Measurements from ENCODE around the gene GLIS2. TPM values are rescaled to one million over a fixed set of nuclear protein-coding genes. Genes with fewer than 3 reads are reported as not detected.

The GLIS2 gene
- total and polyA plus RNA-seq, 5 donors from 2014 or later = 0.03 TPM; not detected in 4

DNA sequence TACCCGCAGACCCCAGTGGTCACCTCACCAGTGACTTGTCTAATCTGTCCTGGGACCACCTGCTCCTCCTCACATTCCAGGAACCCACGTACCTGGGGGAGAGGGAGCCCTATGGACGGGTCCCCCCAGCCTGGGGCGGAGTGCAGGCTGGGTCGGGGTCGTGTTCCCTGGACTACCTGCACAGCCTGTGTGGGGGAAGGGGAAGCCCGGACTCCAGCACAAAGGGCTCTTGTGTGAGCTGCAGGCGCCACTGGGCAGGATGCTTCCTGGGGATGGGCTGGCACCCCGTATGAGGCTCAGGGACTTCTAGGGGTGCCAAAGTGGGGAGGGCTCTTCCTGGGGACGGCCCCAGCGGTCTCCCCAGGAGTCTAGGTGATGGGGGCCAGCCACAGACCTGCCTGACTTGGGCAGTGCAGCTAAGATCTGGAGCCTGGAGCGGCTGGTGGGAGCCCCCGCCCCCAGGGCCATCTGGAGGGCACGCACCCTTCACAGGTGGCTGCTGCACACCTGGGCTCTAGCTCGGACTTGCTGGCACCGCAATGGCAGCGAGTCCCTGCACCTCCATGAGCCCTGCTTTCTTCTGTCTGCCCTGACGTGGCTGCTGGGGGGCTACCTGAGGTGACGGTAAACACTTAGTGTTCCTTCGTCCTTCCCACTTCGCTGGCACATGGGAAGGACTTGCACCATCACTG lies 63.3 kb downstream of the GLIS2 start:
- Histone ChIP-seq H3K27me3 (ENCODE audit: control insufficient read depth, insufficient read depth, low read length) (no peaks in the 10 kb centered on the region), H3K27ac (ENCODE audit: insufficient read depth, low read length, poor library complexity, severe bottlenecking) (no peak overlapping the region), H3K4me3 (ENCODE audit: low read depth, low read length) (no peak overlapping the region), H3K4me1 (ENCODE audit: control insufficient read depth, insufficient read depth, low read length, poor library complexity, severe bottlenecking) (peaks cover 14% of the 10 kb centered on the region), H3K36me3 (ENCODE audit: control insufficient read depth, insufficient read depth, low read length) (peaks cover 33% of the 10 kb centered on the region), H3K9me3 (ENCODE audit: control insufficient read depth in 2 of 2, low read length in 2 of 2) (no peaks in the 10 kb centered on the region)
- Mint-ChIP-seq H3K36me3 (no peaks in the 10 kb centered on the region), H3K27ac (peak overlapping the region in 1 of 3 donors; percentile 7), H3K4me3 (peak overlapping the region in 2 of 4 donors; percentile 15 to 58), H3K9me3 (peaks cover 0 to 3% (median 0%) of the 10 kb centered on the region in 7 donors), H3K27me3 (no peaks in the 10 kb centered on the region), H3K4me1 (peaks cover 0 to 17% (median 3%) of the 10 kb centered on the region in 4 donors)
- no peak for DNase-seq
- no peak for ATAC-seq (ENCODE audit: low read depth in 2 of 2)

DNA sequence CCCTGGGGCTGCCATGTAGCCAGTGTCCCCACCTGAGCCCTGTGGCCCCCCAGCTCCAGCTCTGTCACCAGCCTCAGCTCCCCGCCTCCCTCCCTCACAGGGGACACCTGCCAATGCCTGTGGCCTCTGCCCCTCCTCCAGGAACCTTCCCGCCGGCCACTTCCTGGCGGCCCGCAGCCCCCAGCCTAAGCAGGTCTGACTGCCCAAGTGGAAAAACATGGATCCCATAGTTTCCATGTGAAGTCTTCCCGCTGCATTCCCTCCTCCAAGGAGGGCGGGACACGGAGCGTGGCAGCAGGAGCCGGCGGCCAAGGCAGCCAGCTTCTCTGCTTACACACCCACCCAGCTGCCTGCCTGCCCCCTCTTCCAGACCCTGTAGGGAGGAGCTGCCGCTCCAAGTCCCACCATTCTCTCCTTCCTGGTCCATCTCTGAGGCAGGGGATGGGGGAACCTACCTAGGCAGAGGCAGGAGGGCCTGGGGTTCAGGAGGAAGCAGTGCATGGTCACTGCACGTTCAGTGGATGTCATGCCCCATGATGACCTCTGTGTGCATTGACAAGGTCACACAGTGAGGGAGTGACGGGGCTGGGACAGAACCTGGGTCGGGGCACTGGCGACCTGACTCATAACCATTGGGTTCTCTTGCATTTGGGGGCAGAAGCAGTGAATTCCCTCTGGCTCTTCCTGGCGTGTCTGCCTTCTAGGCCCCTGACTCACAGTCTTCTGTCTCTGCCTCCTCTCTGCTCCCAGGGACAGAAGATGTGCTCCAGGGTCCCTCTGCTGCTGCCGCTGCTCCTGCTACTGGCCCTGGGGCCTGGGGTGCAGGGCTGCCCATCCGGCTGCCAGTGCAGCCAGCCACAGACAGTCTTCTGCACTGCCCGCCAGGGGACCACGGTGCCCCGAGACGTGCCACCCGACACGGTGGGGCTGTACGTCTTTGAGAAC lies 64.5 kb downstream of the GLIS2 start:
- H3K27ac ChIP-seq (ENCODE audit: insufficient read depth, low read length, poor library complexity, severe bottlenecking) = no peak overlapping the region
- Mint-ChIP-seq H3K4me3 (peak overlapping the region in 1 of 4 donors; percentile 38), H3K9me3 (peaks cover 0 to 3% (median 0%) of the 10 kb centered on the region in 7 donors), H3K36me3 (no peaks in the 10 kb centered on the region), H3K27ac (no peak overlapping the region), H3K4me1 (peaks cover 0 to 12% (median 2%) of the 10 kb centered on the region in 4 donors), H3K27me3 (no peaks in the 10 kb centered on the region)
- DNase-seq (no peak), ATAC-seq (ENCODE audit: low read depth in 2 of 2) (no peak)
- H3K36me3 ChIP-seq (ENCODE audit: control insufficient read depth, insufficient read depth, low read length) = peaks cover 39% of the 10 kb centered on the region
- H3K27me3 ChIP-seq (ENCODE audit: control insufficient read depth, insufficient read depth, low read length) = no peaks in the 10 kb centered on the region
- H3K4me3 ChIP-seq (ENCODE audit: low read depth, low read length) = no peak overlapping the region
- H3K9me3 ChIP-seq (ENCODE audit: control insufficient read depth in 2 of 2, low read length in 2 of 2) = no peaks in the 10 kb centered on the region
- peaks cover 3% of the 10 kb centered on the region for H3K4me1 ChIP-seq (ENCODE audit: control insufficient read depth, insufficient read depth, low read length, poor library complexity, severe bottlenecking)

DNA sequence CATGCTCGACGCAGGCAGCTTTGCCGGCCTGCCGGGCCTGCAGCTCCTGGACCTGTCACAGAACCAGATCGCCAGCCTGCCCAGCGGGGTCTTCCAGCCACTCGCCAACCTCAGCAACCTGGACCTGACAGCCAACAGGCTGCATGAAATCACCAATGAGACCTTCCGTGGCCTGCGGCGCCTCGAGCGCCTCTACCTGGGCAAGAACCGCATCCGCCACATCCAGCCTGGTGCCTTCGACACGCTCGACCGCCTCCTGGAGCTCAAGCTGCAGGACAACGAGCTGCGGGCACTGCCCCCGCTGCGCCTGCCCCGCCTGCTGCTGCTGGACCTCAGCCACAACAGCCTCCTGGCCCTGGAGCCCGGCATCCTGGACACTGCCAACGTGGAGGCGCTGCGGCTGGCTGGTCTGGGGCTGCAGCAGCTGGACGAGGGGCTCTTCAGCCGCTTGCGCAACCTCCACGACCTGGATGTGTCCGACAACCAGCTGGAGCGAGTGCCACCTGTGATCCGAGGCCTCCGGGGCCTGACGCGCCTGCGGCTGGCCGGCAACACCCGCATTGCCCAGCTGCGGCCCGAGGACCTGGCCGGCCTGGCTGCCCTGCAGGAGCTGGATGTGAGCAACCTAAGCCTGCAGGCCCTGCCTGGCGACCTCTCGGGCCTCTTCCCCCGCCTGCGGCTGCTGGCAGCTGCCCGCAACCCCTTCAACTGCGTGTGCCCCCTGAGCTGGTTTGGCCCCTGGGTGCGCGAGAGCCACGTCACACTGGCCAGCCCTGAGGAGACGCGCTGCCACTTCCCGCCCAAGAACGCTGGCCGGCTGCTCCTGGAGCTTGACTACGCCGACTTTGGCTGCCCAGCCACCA lies 65.4 kb downstream of the GLIS2 start:
- no peaks in the 10 kb centered on the region for H3K9me3 ChIP-seq (ENCODE audit: control insufficient read depth in 2 of 2, low read length in 2 of 2)
- Mint-ChIP-seq H3K4me1 (peaks cover 0 to 11% (median 0%) of the 10 kb centered on the region in 4 donors), H3K4me3 (peak overlapping the region in 1 of 4 donors; percentile 32), H3K9me3 (peaks cover 0 to 3% (median 0%) of the 10 kb centered on the region in 7 donors), H3K27me3 (no peaks in the 10 kb centered on the region), H3K27ac (peak overlapping the region in 1 of 3 donors; percentile 48), H3K36me3 (no peaks in the 10 kb centered on the region)
- no peak for ATAC-seq (ENCODE audit: low read depth in 2 of 2)
- no peak overlapping the region for H3K4me3 ChIP-seq (ENCODE audit: low read depth, low read length)
- DNase-seq = no peak
- H3K4me1 ChIP-seq (ENCODE audit: control insufficient read depth, insufficient read depth, low read length, poor library complexity, severe bottlenecking) = peaks cover 3% of the 10 kb centered on the region
- H3K27ac ChIP-seq (ENCODE audit: insufficient read depth, low read length, poor library complexity, severe bottlenecking) = no peak overlapping the region
- H3K27me3 ChIP-seq (ENCODE audit: control insufficient read depth, insufficient read depth, low read length) = no peaks in the 10 kb centered on the region
- H3K36me3 ChIP-seq (ENCODE audit: control insufficient read depth, insufficient read depth, low read length) = peaks cover 45% of the 10 kb centered on the region

DNA sequence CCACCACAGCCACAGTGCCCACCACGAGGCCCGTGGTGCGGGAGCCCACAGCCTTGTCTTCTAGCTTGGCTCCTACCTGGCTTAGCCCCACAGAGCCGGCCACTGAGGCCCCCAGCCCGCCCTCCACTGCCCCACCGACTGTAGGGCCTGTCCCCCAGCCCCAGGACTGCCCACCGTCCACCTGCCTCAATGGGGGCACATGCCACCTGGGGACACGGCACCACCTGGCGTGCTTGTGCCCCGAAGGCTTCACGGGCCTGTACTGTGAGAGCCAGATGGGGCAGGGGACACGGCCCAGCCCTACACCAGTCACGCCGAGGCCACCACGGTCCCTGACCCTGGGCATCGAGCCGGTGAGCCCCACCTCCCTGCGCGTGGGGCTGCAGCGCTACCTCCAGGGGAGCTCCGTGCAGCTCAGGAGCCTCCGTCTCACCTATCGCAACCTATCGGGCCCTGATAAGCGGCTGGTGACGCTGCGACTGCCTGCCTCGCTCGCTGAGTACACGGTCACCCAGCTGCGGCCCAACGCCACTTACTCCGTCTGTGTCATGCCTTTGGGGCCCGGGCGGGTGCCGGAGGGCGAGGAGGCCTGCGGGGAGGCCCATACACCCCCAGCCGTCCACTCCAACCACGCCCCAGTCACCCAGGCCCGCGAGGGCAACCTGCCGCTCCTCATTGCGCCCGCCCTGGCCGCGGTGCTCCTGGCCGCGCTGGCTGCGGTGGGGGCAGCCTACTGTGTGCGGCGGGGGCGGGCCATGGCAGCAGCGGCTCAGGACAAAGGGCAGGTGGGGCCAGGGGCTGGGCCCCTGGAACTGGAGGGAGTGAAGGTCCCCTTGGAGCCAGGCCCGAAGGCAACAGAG lies 66.3 kb downstream of the GLIS2 start:
- Histone ChIP-seq H3K4me1 (ENCODE audit: control insufficient read depth, insufficient read depth, low read length, poor library complexity, severe bottlenecking) (peaks cover 3% of the 10 kb centered on the region), H3K27ac (ENCODE audit: insufficient read depth, low read length, poor library complexity, severe bottlenecking) (no peak overlapping the region), H3K27me3 (ENCODE audit: control insufficient read depth, insufficient read depth, low read length) (no peaks in the 10 kb centered on the region), H3K36me3 (ENCODE audit: control insufficient read depth, insufficient read depth, low read length) (peaks cover 51% of the 10 kb centered on the region), H3K4me3 (ENCODE audit: low read depth, low read length) (no peak overlapping the region), H3K9me3 (ENCODE audit: control insufficient read depth in 2 of 2, low read length in 2 of 2) (no peaks in the 10 kb centered on the region)
- DNase-seq (no peak), ATAC-seq (ENCODE audit: low read depth in 2 of 2) (peak in 1 of 2 donors; percentile 3)
- Mint-ChIP-seq H3K27me3 (no peaks in the 10 kb centered on the region), H3K4me1 (peaks cover 0 to 9% (median 0%) of the 10 kb centered on the region in 4 donors), H3K27ac (peak overlapping the region in 1 of 3 donors; percentile 48), H3K36me3 (no peaks in the 10 kb centered on the region), H3K9me3 (peaks cover 0 to 3% (median 0%) of the 10 kb centered on the region in 7 donors), H3K4me3 (peak overlapping the region in 1 of 4 donors; percentile 32)

DNA sequence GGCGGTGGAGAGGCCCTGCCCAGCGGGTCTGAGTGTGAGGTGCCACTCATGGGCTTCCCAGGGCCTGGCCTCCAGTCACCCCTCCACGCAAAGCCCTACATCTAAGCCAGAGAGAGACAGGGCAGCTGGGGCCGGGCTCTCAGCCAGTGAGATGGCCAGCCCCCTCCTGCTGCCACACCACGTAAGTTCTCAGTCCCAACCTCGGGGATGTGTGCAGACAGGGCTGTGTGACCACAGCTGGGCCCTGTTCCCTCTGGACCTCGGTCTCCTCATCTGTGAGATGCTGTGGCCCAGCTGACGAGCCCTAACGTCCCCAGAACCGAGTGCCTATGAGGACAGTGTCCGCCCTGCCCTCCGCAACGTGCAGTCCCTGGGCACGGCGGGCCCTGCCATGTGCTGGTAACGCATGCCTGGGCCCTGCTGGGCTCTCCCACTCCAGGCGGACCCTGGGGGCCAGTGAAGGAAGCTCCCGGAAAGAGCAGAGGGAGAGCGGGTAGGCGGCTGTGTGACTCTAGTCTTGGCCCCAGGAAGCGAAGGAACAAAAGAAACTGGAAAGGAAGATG lies 67.0 kb downstream of the GLIS2 start:
- H3K9me3 Mint-ChIP-seq = peaks cover 0 to 3% (median 0%) of the 10 kb centered on the region in 7 donors
- DNase-seq (no peak), ATAC-seq (ENCODE audit: low read depth in 2 of 2) (no peak)
- no peak overlapping the region for H3K4me3 Mint-ChIP-seq
- Histone ChIP-seq H3K27ac (ENCODE audit: insufficient read depth, low read length, poor library complexity, severe bottlenecking) (no peak overlapping the region), H3K36me3 (ENCODE audit: control insufficient read depth, insufficient read depth, low read length) (peaks cover 54% of the 10 kb centered on the region), H3K4me1 (ENCODE audit: control insufficient read depth, insufficient read depth, low read length, poor library complexity, severe bottlenecking) (peaks cover 3% of the 10 kb centered on the region), H3K9me3 (ENCODE audit: control insufficient read depth in 2 of 2, low read length in 2 of 2) (no peaks in the 10 kb centered on the region), H3K27me3 (ENCODE audit: control insufficient read depth, insufficient read depth, low read length) (no peaks in the 10 kb centered on the region), H3K4me3 (ENCODE audit: low read depth, low read length) (no peak overlapping the region)
- H3K4me1 Mint-ChIP-seq = peaks cover 0 to 7% (median 0%) of the 10 kb centered on the region in 4 donors
- no peaks in the 10 kb centered on the region for H3K36me3 Mint-ChIP-seq
- H3K27ac Mint-ChIP-seq = no peak overlapping the region
- no peaks in the 10 kb centered on the region for H3K27me3 Mint-ChIP-seq

DNA sequence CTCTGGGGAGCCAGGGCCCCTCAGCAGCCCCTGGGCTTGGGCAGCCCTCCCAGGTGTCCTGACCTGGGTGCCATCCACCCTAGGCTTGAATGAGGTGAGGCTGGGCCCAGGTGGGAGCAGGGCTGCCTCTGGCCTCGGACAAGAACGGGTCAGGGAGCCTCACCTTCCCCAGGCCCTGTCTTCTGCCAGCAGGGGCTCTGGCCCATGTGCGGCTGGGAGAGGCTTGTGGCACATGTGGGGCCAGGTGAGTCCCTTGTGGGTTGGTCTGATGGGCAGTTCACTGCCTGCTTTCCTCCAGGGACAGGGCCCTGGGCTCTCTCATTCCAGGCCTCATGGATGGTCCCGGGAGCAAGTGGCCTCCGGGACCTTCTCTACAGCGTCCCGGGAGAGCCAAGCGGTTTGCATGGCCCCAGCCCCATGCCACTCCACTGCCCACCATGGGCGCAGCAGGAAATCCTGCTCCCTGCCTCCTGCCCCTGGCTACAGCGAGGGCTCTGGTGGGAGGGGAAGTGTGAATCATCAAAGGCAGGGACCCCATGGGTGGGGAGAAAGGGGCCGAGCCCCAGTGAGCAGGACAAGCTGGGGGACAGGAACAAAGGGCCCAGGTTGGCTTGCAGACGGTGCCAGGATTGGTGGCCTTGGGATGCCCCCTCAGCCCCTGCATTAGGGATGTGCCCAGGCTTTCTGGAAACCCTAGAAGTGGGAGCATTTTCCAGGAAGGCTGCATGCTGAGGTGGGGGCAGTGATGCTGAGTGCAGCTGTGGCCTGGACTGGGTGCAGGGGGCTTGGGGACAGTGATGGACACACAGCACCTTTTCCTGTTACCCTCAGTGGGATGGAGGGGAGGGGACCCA lies 68.0 kb downstream of the GLIS2 start:
- no peak for ATAC-seq (ENCODE audit: low read depth in 2 of 2)
- Mint-ChIP-seq H3K4me1 (peaks cover 0 to 4% (median 0%) of the 10 kb centered on the region in 4 donors), H3K4me3 (no peak overlapping the region), H3K27me3 (no peaks in the 10 kb centered on the region), H3K36me3 (no peaks in the 10 kb centered on the region), H3K9me3 (peaks cover 0 to 3% (median 0%) of the 10 kb centered on the region in 7 donors), H3K27ac (no peak overlapping the region)
- no peak for DNase-seq
- peaks cover 3% of the 10 kb centered on the region for H3K4me1 ChIP-seq (ENCODE audit: control insufficient read depth, insufficient read depth, low read length, poor library complexity, severe bottlenecking)
- H3K9me3 ChIP-seq (ENCODE audit: control insufficient read depth in 2 of 2, low read length in 2 of 2) = no peaks in the 10 kb centered on the region
- H3K27ac ChIP-seq (ENCODE audit: insufficient read depth, low read length, poor library complexity, severe bottlenecking) = no peak overlapping the region
- H3K27me3 ChIP-seq (ENCODE audit: control insufficient read depth, insufficient read depth, low read length) = no peaks in the 10 kb centered on the region
- H3K36me3 ChIP-seq (ENCODE audit: control insufficient read depth, insufficient read depth, low read length) = peaks cover 62% of the 10 kb centered on the region
- H3K4me3 ChIP-seq (ENCODE audit: low read depth, low read length) = no peak overlapping the region
